Nephron progenitor cell (in vitro differentiated cells): ENCODE results near the gene PIP4K2B.

Source experiments
- DNase-seq: peaks from one replicate; pipeline ENCODE4 v3.0.0; 2021
- H3K27ac Mint-ChIP-seq: 2 replicates; pipeline ENCODE4 v1.8.0; 2021; ENCODE audit warnings: mild to moderate bottlenecking, moderate library complexity, mixed read lengths
- H3K27me3 Mint-ChIP-seq: 2 replicates; pipeline ENCODE4 v1.8.0; 2021; ENCODE audit warnings: mild to moderate bottlenecking, low read depth, mixed read lengths; ENCODE audit not compliant: poor library complexity
- H3K36me3 Mint-ChIP-seq: 2 replicates; pipeline ENCODE4 v1.8.0; 2021; ENCODE audit warnings: low read depth, mixed read lengths
- H3K4me1 Mint-ChIP-seq: 2 replicates; pipeline ENCODE4 v1.8.0; 2021; ENCODE audit warnings: mixed read lengths
- H3K4me3 Mint-ChIP-seq: 2 replicates; pipeline ENCODE4 v1.8.0; 2021; ENCODE audit warnings: mild to moderate bottlenecking, moderate library complexity, mixed read lengths
- H3K9me3 Mint-ChIP-seq: 2 replicates; pipeline ENCODE4 v1.8.0; 2021; ENCODE audit warnings: mild to moderate bottlenecking, moderate library complexity, mixed read lengths
- TF ChIP-seq, protein P1 (sequence below): fragments of 200-600 bp; sonication (generic); IDR thresholded peaks from 2 replicates; pipeline ENCODE4 v1.5.0; 2021; ENCODE audit warnings: antibody characterized with exemption

PIP4K2B gene

DNA sequence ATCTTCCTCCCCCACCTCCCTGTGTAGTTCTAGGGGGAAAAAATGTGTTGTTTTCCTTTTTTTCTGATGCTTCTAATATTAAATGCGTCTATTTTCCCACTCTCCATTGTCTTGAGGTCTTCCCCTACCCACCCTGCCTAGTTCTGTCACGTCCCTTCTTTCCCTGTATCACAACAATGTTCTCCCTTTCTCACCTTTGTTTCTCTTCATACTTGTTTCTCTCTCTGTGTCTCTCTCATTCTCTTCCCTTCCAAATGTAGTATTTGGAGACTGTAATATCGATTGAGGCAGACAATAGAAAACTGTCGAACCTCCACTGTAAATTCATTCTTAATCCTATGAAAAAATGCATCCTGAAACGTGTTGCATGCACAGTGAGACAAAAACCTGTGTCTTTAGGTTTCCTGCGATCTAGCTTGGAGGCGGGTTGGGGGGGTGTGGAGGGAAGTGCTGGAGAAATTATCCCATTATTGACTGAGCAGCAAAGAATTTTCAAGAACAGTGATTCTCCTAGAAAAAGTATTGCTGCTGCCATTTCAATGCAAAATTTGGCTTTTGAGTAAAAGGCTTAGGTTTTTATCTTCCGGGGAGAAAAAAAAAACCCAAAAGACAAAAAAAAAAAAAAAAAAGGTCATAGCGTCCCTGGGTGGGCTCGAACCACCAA, 48.1 kb downstream of the PIP4K2B start:
- H3K27me3 Mint-ChIP-seq: no peaks in the 10 kb centered on the region
- H3K9me3 Mint-ChIP-seq: no peaks in the 10 kb centered on the region
- peaks cover 17% of the 10 kb centered on the region for H3K36me3 Mint-ChIP-seq
- peak overlapping the region; percentile 98 for H3K4me3 Mint-ChIP-seq
- H3K4me1 Mint-ChIP-seq: peaks cover 45% of the 10 kb centered on the region
- no peak overlapping the region for H3K27ac Mint-ChIP-seq
- TF ChIP-seq, protein P1, sequence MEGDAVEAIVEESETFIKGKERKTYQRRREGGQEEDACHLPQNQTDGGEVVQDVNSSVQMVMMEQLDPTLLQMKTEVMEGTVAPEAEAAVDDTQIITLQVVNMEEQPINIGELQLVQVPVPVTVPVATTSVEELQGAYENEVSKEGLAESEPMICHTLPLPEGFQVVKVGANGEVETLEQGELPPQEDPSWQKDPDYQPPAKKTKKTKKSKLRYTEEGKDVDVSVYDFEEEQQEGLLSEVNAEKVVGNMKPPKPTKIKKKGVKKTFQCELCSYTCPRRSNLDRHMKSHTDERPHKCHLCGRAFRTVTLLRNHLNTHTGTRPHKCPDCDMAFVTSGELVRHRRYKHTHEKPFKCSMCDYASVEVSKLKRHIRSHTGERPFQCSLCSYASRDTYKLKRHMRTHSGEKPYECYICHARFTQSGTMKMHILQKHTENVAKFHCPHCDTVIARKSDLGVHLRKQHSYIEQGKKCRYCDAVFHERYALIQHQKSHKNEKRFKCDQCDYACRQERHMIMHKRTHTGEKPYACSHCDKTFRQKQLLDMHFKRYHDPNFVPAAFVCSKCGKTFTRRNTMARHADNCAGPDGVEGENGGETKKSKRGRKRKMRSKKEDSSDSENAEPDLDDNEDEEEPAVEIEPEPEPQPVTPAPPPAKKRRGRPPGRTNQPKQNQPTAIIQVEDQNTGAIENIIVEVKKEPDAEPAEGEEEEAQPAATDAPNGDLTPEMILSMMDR: no peak
- DNase-seq: peak; percentile 42

DNA sequence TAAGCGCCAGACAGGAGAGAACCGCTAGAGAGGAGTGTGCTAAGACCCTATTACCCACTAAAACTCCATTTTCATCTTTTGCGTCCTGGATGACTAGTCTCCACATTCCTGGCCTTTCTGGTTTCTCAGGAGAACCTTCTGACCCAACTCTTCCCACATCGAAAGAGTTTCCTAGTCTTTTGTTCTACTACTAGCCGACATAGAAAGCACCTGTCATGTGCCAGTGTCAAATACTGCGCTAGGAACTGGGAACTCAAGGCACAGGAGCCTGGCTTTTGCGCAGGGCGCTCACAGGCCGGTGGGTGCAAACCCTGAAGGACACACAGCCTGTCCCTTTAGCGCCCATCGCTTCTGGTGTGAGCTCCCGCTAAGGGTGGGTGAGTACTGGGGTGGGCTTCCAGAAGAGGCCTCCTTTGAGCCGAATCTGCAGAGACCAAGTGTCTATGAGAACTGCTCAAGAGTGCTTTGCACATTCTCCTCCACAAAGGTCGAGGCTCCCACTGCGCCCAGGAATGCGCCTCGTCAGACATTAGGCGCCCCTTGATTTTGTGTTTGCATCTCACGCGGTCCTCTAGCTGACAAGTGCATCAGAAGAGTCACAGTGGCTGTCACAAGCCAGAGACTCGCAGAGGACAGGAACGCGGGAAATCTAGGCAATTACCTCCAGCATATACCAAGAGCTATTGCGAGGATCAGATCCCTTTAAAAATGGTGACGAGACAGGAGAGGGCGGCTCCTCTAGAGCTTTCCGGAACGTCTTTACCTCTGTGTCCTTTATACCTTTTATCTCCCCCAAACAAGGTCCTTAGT, 48.8 kb downstream of the PIP4K2B start:
- TF ChIP-seq, protein P1: no peak
- peak; percentile 27 for DNase-seq
- no peaks in the 10 kb centered on the region for H3K9me3 Mint-ChIP-seq
- peak overlapping the region; percentile 98 for H3K4me3 Mint-ChIP-seq
- H3K27ac Mint-ChIP-seq: no peak overlapping the region
- peaks cover 52% of the 10 kb centered on the region for H3K4me1 Mint-ChIP-seq
- peaks cover 9% of the 10 kb centered on the region for H3K36me3 Mint-ChIP-seq
- H3K27me3 Mint-ChIP-seq: no peaks in the 10 kb centered on the region

DNA sequence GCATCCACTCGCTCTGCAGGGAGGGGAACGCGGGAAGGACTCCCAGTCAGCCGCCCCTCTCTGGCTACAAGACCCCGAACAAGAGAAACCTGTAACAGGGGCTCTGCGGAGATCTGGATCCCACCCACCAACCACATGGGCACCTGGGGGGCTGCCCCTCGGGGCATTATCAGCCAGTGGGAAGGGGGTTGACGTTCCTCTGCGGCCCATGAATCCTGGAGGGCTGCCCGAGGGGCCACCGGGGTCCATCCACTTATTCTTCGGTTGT, 49.4 kb downstream of the PIP4K2B start:
- Mint-ChIP-seq H3K9me3 (no peaks in the 10 kb centered on the region), H3K4me3 (peak overlapping the region; percentile 98), H3K36me3 (peaks cover 9% of the 10 kb centered on the region), H3K27ac (no peak overlapping the region), H3K4me1 (peaks cover 55% of the 10 kb centered on the region), H3K27me3 (no peaks in the 10 kb centered on the region)
- TF ChIP-seq, protein P1: no peak
- no peak for DNase-seq

DNA sequence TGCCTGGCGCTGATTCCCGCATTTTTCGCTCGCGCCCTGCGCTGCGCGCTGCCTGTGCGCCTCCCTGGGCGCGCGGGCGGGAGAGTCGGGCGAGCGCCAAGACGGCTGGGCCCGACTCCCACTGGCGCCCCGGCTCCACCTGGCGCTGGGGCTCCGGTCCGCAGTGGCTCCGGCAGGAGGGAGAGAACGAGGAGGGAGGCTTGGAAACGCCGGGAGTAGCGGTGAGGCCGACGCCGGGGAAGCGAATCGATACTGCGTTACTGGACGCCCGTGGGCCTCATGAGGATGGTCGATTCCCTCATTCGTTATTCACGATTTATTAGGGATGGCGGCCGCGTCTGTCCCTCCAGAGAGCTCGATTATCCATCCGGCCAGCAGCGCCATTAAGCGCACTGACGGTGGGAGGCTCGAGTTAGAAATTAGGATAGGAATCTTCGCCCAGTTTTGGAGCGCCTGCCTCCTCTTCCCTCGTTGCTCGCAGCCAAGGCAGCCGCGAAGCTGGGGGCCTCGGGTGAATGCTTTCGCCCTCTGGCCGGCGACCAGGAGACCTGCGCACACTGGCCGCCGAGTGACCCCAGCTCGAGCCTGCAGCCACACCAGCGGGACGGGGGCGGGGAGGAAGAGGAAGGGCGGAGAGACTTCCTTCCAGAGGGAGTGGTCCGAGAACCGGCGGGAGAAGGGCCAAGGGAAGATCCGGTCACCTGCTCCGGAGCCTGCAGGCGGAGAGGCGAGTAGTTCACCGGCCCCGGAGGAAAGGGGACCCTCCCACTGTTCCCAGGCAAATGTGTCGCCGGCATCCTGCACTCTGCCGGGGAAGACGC, 49.9 kb downstream of the PIP4K2B start:
- H3K36me3 Mint-ChIP-seq: peaks cover 10% of the 10 kb centered on the region
- TF ChIP-seq, protein P1: no peak
- H3K9me3 Mint-ChIP-seq: no peaks in the 10 kb centered on the region
- H3K4me1 Mint-ChIP-seq: peaks cover 57% of the 10 kb centered on the region
- H3K4me3 Mint-ChIP-seq: peak overlapping the region; percentile 98
- H3K27me3 Mint-ChIP-seq: no peaks in the 10 kb centered on the region
- peak overlapping the region; percentile 65 for H3K27ac Mint-ChIP-seq
- peak; percentile 80 for DNase-seq

DNA sequence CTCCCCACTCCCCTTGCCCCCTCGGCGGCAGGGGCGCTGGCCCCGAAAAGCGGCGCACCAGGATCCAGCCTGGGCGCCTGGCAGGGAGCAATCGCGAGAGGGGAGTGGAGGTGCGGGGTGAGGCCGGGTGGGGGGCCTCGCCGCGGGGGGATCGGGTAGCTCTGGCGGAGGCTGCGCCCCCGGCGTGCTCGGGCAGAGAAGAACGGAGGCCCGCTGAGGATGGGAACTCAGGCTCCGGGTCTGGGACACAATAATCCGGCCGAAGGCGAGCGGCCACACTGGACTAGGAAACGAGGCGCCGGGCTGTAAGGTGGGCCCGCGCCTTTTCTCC, 50.5 kb downstream of the PIP4K2B start:
- Mint-ChIP-seq H3K27me3 (no peaks in the 10 kb centered on the region), H3K4me1 (peaks cover 59% of the 10 kb centered on the region), H3K4me3 (peak overlapping the region; percentile 98), H3K9me3 (no peaks in the 10 kb centered on the region), H3K36me3 (peaks cover 8% of the 10 kb centered on the region), H3K27ac (no peak overlapping the region)
- TF ChIP-seq, protein P1: no peak
- no peak for DNase-seq
